CD4-positive, alpha-beta T cell treated with Interleukin-2 at 100 ng/mL for 4 hours (primary cell): ENCODE results near the gene SLC37A2.

ENCODE experiments used
- DNase-seq: peaks from one replicate; pipeline ENCODE4 v3.0.0-alpha.2; 2020; ENCODE audit warnings: low spot score

SLC37A2 gene

DNA sequence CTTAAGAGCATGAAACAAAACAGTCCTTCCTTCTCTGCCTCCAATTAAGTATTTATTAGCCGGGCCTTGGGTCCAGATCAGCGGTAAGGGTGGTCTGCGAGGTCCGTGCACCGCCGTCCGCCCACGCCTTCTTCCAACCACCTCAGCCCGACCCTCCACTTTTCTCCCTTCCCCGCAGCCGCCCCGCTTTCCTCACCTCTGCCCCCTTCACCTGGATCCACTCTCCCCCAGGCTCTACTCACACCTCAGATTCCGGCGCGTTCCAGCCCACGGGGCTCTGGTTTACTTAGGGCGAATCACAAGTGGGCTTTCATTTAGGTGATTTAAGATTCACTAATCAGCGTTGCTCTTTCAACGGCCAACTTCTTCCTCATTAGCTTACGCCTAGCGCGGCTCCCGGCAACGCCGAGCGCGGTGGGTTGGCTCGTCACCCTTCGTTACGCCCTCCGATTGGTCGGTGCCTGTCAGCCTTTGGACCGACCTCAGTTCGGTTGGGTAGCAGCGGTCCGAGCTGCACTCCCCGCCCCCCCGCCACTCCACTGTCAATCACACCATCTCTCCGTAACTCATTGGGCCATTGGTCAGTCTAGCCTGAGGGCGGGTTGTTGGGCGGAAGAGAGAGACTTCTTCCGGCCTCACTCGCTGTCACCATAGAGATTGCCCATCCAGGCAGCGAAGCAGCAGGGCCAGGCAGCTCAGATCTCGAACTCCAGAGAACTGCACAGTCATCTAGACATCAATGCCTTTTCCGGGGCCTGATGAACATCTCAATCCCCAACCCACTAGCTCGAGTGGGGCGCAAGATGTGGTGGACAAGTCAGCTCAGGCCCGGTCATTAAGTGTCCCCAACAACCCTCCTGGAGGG is 48.5 kb downstream of the SLC37A2 start, which contains the start of gene TMEM218:
TSS of gene TMEM218 (minus strand) at position 284 of the 865 bp plus-strand sequence. CDS start 9,385 bp downstream, outside the sequence.
- DNase-seq, result peak; percentile 99

DNA sequence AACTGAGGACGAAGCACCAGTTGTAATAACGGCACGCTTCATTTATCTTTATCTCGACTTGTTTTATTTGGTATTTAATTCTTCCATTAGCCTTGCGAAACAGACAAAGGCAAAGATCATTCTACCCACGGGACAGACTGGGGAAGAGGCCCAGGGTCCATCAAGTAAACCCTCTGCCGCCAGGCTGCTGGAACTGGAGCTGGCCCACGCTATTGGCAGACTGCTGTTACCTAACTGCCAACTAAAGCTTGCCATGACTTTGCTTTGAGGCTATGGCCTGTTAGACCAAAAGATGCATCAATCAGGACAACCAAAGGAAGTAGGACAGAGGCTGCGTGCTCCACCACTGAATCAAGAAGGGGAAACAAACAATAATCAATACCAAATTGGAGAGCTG is 49.1 kb downstream of the SLC37A2 start:
- no peak for DNase-seq

DNA sequence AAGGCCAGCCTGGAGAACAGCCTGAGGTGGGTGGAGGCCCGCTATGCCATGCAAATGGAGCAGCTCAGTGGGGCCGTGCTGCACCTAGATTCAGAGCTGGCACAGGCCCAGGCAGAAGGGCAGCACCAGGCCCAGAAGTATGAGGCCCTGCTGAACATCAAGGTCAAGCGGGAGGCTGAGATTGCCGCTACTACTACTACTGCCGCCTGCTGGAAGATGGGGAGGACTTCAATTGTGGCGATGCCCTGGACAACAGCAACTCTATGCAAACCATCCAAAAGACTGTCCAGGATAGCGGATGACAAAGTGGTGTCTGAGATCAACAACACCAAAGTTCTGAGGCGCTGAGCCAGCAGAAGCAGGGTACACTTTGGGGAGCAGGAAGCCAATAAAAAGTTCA is 51.4 kb downstream of the SLC37A2 start:
- no peak for DNase-seq

DNA sequence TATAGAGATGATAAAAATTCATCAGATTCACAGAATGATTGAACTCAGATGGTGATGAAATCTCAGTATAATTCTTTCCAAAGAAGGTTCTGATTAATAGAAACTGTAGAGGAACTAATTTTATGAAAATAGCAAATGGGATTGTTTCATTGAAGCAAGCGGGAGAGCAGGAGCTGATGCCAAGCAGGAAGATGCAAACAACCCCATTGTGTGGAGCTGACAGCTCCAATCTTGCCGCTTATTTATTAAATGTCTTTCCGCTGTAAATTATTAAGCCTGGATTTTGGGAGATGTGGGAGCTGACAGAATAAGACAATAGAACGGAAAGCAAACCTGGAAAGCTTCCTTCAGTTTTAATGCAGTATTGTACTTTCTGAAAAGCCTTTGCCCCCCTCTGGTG is 54.3 kb downstream of the SLC37A2 start:
- no peak for DNase-seq

DNA sequence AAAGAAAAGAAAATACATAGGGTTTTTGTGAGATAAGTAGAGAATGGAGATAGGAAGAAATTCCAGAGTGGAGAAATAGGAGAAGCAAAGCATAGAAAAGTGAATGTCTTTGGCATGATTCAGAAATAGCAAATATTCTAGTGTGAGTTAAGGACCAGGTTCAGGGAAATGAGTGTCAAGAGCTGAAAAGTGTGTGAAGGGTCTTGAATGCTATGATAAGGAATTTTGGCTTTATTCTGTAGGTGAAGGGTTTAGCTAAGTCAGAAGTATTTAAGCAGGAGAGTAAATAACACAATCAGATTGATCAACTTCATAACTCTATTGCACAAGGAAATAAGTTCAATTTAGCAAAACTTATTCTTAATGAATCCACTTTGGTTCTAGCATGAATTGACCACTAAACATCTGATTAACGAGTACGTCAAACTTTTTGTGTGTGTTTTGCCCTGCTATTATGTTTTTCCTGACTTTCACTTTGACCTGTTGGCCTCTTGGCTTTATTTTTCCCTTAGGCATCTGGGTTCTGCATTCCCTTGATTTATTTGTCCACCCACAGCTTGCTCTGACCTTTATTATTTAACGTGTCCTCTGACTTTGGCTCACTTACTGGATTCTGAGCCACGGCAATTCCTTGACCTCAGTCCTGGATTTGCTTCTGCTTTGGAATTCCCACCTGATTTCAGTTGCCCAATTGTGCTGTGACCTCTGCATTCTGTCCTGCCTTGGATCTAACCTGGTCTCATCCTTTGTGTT is 60.3 kb downstream of the SLC37A2 start:
- DNase-seq, result no peak

DNA sequence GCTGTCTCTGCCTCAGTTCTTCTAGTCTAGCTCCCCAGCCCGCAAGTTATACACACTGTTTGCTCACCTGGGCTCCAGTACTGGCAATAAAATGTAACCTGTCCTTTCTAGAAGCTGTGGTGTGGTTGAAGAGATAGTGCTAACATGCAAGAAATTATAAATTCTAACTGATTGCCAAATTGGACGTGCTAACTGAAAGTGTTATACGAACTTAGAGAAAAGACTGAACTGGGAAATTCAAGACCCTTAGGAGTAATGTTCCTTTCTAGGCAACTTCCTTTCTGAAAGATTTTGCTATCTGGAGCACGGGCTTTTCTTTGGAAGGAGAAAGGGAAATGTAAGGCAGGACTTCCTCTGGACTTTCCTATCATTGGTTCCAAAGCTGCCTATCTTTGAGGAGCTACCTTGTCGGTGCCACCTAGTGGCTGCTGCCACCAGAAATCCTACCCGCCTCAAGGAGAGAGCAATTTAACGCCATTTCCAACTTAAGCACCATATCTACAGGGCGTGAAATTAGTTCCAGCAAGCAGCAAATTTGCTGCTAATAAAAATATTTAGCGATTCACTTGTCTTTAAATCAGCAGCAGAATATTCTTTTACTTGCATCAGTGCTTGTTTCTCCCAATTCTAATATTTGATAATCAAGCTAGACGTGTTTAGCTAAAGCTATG is 61.0 kb downstream of the SLC37A2 start:
- peak; percentile 38 for DNase-seq

DNA sequence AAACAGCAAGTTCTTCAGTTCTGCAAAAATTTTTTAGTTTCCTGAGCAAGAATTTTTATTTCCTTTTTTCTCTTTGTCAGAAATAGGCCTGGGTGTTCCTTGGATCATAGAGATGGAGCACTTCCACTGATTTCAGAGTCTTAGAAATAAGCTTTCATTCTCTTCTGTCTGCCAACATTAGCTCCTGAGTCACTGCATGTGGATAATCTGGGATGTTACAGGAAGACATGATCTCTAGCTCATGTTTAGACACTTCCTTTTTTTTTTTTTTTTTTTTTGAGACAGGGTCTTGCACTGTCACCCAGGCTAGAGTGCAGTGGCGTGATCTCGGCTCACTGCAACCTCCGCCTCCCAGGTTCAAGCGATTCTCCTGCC is 61.5 kb downstream of the SLC37A2 start:
- DNase-seq, result no peak

DNA sequence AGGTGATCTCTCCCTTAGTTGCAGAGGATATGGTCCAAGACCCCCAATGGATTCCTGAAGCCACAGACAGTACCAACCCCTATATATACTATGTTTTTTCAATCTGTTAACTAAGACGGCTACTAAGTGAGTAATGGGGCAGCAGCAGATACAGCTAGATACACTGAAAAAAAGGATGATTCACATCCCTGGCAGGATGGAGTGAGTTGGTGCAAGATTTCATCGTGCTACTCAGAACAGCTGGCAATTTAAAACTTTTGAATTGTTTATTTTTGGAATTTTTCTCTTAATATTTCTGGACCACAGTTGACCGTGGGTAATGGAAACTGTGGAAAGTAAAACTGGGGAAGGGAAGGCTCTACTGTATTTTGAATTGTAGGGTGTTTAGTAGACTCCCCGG is 65.3 kb downstream of the SLC37A2 start:
- no peak for DNase-seq

DNA sequence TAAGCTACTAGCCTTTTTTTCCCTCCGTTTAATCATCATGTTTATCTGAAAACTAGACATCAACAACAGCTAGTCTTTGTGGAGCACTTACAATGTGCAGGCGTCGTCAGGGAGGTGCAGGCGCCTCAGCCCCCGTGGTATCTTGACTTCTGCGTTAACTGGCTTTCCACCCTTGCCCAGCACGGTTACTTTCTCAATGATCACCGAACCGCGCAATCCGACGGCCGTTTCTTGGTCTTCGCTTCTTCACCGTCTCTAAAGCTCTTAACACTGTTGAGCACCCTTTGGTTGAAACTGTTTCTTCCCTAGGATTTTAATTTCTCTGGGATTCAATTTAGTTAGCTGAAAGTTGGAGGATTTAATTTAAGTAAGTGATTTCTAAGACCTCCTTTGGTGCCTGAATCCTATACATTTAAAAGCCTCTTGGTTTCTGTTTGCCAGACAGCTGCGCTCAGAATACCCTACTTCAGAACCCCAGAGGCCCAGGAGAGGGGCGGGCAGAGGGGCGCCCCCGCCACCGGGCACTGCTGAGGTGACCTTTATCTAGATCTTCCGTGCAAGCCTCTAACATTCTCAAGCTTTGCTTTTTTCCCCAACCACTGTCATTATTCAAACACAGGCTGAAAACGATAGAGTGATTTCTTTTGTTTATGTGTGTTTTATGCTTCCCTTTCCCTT is 66.3 kb downstream of the SLC37A2 start:
- DNase-seq, result no peak

DNA sequence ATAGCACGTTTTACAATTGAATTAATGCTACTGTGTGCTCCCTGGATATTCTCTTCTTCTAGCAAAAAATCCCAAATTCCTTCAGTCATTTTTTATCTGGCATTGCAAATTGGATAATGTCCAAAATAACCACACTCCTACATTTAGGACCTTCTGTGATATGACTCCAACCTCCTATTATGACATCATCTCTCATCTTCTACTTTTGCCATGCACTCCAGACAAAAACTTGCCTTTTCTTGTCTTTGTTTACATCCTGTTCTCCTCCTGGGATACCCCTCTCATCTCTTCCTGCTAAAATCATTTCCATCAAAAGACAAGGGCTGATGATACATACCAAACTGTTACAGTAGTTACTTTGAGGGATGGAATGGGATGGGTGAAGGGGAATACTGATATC is 69.0 kb downstream of the SLC37A2 start:
- DNase-seq, result no peak

DNA sequence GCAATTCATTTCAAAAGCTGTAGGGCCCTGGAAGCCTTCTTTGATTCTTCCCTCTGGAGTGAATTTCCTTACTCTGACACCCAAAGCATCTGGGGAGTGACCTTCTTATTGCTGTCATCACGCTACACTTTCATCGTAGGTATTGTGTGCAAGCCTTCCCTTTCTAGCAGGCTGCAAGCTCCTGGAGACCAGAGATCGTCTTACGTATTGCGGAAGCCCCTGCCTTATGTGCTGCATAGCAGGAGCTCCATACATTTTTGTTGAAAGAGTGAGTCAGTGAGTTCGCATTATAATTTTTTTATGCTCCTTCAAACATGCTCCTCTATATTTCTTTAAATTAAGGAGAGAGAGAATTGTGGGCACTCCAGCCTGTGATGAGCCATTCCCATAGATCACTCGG is 69.5 kb downstream of the SLC37A2 start:
- no peak for DNase-seq

DNA sequence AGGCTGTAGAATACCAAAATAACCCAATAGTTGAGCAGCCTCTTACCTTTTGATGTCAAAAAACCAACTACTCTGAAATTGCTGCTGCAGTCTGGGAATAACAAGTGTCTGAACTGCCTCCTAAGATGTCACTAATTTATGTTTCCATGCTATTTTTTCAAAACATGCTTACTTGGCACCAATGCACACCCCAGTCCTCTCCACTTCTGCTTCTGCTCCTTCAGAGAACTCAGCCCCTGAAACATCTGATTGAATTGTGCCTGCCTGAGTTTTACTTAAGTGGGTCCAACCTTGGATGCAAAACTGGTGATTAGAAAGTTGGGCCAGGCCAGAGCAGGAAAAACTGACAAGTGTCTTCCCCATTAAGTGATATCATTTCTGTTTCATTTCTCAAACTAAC is 72.9 kb downstream of the SLC37A2 start:
- no peak for DNase-seq

DNA sequence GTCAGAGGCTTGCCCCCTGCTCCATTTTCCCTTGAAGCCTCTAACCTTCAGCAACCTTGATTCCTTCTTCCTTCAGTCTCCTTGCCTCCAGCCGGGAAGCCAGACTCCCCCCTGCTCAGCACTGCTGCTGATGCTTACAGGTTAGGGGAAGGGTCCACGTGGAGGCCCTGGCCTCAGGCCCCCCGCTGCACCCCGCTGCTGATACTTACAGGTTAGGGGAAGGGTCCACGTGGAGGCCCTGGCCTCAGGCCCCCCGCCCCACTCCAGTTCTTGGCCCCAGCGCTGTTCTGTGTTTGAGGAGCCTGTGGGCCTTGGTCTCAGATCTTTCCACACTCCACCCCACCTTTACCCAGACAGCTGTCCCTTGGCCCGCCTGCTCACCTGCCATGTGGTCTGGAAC is 75.9 kb downstream of the SLC37A2 start:
- no peak for DNase-seq

DNA sequence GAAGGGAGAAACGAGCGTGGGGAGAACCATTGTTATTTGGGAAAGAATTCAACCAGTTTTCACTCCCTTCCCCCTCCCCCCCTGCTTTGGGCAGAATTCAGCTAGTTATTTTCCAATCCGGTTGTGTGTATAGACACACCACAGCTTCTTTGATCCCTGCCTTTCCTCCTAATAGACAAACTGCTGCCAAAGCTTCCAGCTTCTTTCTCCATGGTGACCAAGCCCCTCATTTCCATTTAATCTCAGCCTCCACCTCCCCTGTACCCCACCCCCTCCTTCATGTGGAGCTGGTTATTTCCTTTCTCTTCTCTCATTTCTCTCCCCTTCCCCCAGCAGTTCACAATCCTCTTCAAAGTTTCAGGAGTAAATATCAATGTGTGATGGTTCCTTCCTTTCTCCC is 76.7 kb downstream of the SLC37A2 start:
- no peak for DNase-seq
